Ishikawa (cell line): ENCODE measurements around the gene SPACA6.

Source experiments
- CEBPB ChIP-seq: IDR thresholded peaks from 2 replicates; pipeline ENCODE4 v1.6.1; 2012
- CREB1 ChIP-seq: IDR thresholded peaks from 2 replicates; pipeline ENCODE4 v1.6.1; 2012; ENCODE audit warnings: low read depth
- EGR1 ChIP-seq: IDR thresholded peaks from 2 replicates; pipeline ENCODE4 v1.6.1; 2012
- EP300 ChIP-seq: IDR thresholded peaks from 2 replicates; pipeline ENCODE4 v1.6.1; 2012; ENCODE audit warnings: borderline replicate concordance
- MAX ChIP-seq: IDR thresholded peaks from 2 replicates; pipeline ENCODE4 v1.6.1; 2012
- NFIC ChIP-seq: IDR thresholded peaks from 2 replicates; pipeline ENCODE4 v1.6.1; 2012
- REST ChIP-seq: IDR thresholded peaks from 2 replicates; pipeline ENCODE4 v1.6.1; 2012; ENCODE audit warnings: low read depth, mild to moderate bottlenecking
- TAF1 ChIP-seq: IDR thresholded peaks from 2 replicates; pipeline ENCODE4 v1.6.1; 2012; ENCODE audit warnings: low read depth, mild to moderate bottlenecking
- TCF12 ChIP-seq: IDR thresholded peaks from 2 replicates; pipeline ENCODE4 v1.6.1; 2012; ENCODE audit warnings: low read depth
- TEAD4 ChIP-seq: IDR thresholded peaks from 2 replicates; pipeline ENCODE4 v1.6.1; 2012
- USF1 ChIP-seq: IDR thresholded peaks from 2 replicates; pipeline ENCODE4 v1.6.1; 2012
- YY1 ChIP-seq: IDR thresholded peaks from 2 replicates; pipeline ENCODE4 v1.6.1; 2012; ENCODE audit warnings: low read depth
- ZBTB7A ChIP-seq: IDR thresholded peaks from 2 replicates; pipeline ENCODE4 v1.6.1; 2012; ENCODE audit warnings: low read depth

GRCh38 chr19:51653162-51653561 lies 40.0 kb upstream of the SPACA6 start:
- TF ChIP-seq USF1 = no peak
- no peak for TF ChIP-seq CREB1
- TF ChIP-seq TAF1 = no peak
- TF ChIP-seq TEAD4 = no peak
- TF ChIP-seq MAX = no peak
- TF ChIP-seq REST = no peak
- no peak for TF ChIP-seq EP300
- no peak for TF ChIP-seq EGR1
- TF ChIP-seq CEBPB = no peak
- no peak for TF ChIP-seq NFIC
- no peak for TF ChIP-seq YY1
- no peak for TF ChIP-seq TCF12
- TF ChIP-seq ZBTB7A = no peak
